Retinal pigment epithelial cell (primary cell): Measurements from ENCODE around the gene SPPL2C.

Experiments
- DNase-seq: peaks from one replicate; pipeline ENCODE4 v3.0.0-alpha.2; 2010; ENCODE audit warnings: low read depth
- H3K4me3 ChIP-seq: 2 replicates; pipeline ENCODE4 v1.5.1; 2011; ENCODE audit warnings: mild to moderate bottlenecking, low read length, control low read depth, moderate library complexity
- TF ChIP-seq, protein P1 (sequence below): conservative IDR thresholded peaks from 2 replicates; pipeline ENCODE4 v1.5.1; 2011; ENCODE audit warnings: low read depth, low read length, control low read depth, inconsistent platforms

The SPPL2C gene

DNA sequence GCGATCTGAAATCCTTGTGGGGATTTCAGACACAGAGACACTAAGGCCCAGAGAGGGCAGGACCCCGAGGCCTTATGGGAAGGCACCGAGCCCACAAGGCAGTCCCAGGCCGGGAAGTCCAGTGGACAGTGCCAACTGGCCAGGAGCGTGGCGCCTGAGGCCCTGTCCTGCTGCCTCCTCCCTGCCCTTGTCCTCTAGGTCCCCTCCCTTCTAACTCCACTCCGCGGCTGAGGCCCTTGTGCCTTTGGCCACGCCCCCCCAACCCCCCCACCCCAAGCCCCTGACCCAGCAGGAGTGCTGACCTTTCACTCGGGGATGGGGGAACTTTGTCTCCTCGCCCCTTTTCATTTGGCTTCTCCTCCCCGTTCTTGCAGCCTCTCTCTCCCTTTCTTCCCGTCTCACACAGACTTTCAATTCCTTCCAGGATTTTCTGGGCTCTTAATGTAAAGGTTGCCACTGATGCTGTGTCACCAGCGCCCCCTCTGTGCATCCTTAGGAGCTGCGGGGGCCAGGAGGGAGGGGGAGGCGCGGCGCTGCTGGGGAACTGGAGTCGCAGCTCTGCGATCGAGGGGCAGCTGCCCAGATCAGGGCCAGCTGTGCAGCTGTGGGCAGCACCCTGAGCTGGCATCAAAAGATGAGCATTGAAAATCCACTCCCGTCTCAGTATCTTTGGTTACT is 31.5 kb upstream of the SPPL2C start:
- TF ChIP-seq, protein P1, sequence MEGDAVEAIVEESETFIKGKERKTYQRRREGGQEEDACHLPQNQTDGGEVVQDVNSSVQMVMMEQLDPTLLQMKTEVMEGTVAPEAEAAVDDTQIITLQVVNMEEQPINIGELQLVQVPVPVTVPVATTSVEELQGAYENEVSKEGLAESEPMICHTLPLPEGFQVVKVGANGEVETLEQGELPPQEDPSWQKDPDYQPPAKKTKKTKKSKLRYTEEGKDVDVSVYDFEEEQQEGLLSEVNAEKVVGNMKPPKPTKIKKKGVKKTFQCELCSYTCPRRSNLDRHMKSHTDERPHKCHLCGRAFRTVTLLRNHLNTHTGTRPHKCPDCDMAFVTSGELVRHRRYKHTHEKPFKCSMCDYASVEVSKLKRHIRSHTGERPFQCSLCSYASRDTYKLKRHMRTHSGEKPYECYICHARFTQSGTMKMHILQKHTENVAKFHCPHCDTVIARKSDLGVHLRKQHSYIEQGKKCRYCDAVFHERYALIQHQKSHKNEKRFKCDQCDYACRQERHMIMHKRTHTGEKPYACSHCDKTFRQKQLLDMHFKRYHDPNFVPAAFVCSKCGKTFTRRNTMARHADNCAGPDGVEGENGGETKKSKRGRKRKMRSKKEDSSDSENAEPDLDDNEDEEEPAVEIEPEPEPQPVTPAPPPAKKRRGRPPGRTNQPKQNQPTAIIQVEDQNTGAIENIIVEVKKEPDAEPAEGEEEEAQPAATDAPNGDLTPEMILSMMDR = peak; percentile 55
- no peak overlapping the region for H3K4me3 ChIP-seq
- DNase-seq = no peak

DNA sequence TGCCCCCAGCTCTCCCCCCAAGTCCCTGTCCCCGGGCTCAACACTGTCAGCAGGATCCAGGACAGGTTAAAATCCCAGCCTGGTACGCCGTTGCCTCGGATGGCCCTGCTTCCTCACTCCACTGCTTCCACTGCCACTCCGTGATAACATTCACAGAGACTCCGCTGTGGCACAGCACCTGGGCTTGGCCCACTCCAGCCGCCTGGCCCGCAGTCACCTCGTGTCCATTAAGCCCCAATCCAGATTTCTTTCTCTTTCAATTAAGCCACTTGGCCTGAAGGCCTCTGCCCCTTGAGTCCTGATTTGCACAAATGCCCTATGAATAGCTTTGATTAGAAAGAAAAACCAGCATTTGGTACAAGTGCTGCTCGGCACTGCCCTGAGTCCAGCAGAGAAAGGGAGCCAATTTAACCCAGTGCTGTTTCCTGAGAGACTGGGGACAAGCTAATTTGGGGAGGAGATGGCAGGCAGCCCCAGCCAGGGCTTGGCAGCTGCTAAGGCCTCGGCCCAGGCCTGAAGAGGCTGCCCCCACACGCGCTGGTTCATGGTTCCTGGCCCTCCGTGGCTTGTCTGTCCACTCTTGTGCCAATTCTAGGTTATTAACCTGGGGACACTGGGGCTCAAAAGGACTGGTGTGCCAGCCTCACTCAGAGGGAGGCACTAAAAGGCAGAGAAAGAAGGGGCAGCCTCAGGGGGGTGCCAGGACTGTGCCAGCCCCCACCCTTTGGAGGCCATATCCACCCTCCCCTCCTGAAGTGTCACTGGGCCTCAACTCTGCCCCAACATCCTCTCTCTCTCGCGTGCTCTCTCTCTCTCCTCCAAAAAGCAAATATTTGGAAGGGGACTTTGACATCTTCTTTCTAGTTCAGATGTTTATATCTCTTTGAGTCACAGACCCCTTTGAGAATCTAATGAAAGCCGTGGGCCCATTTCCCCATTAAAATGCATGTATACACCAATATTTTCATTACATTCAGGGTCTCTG is 29.8 kb upstream of the SPPL2C start:
- TF ChIP-seq, protein P1 = no peak
- H3K4me3 ChIP-seq = no peak overlapping the region
- DNase-seq = no peak

DNA sequence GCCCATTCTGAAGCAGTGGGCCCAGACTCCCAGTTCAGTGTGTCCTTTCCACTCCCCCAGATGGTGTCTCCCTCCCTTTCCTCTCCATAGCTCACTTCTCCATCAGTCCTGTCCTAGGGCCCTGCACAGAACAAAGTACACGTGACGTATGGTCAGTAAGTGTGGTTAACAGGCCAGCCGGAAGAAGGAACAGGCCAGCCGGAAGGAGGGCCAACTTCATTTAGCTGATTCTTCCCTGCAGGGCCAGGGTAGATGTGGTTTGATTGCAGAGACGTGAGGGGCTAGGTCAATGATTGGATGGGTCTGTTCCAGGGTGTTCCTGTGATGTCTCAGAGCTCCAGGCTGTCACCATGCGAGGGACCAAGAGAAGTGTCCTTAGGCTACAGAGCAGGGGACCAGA is 28.9 kb upstream of the SPPL2C start:
- TF ChIP-seq, protein P1 = no peak
- no peak overlapping the region for H3K4me3 ChIP-seq

DNA sequence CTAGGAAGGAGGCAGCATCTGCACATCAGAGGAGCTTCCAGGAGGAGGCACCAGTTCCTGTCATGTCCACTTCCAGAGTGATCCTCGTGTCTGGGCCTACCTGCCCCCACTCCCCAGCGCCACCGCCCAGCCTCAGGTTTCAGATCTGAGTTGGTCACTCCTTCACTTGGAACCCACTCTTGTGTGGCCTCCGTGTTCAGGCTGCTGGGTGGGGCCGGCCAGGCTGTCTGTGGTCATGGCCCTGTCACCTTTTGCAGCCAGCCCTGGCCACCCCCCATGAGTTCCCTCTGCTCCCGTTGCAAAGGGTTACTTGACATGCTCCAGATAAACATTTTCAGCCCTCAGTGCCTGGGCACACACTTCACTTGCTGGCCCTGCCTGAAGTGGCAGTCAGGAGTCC is 26.6 kb upstream of the SPPL2C start:
- no peak for DNase-seq
- no peak overlapping the region for H3K4me3 ChIP-seq
- TF ChIP-seq, protein P1 = no peak

More for the DNA sequence above, 28.9 kb upstream of the SPPL2C start:
- DNase-seq = no peak

DNA sequence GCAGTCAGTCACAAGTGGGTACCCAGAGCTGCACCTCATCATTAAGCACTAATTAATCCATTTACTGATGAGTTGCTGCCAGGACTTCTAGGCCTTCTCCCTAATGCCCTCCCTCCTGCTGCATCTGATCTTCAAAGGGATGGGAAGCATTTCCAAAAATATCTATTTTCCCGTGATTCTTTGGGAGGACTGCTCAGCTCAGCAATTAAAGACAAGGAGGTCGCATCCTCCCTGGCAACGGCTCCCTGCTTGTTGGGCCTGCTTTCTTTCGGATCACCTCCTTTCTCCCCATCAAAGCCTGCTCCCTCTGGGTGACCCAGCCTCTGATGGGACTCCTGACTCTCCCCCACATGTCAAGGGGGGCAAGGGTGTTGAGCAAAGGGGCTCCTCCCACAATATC is 26.0 kb upstream of the SPPL2C start:
- TF ChIP-seq, protein P1 = no peak
- H3K4me3 ChIP-seq = no peak overlapping the region
- no peak for DNase-seq

GRCh38 chr17:45819632-45820031 is 25.0 kb upstream of the SPPL2C start:
- H3K4me3 ChIP-seq = no peak overlapping the region
- no peak for DNase-seq
- TF ChIP-seq, protein P1 = no peak
